Dedifferentiated amniotic fluid mesenchymal stem cell (primary cell): ENCODE data around the gene PDE10A.

ENCODE experiments used
- DNase-seq: peaks from one replicate; pipeline ENCODE4 v3.0.0-alpha.2; 2016; ENCODE audit errors: extremely low spot score

PDE10A gene

DNA sequence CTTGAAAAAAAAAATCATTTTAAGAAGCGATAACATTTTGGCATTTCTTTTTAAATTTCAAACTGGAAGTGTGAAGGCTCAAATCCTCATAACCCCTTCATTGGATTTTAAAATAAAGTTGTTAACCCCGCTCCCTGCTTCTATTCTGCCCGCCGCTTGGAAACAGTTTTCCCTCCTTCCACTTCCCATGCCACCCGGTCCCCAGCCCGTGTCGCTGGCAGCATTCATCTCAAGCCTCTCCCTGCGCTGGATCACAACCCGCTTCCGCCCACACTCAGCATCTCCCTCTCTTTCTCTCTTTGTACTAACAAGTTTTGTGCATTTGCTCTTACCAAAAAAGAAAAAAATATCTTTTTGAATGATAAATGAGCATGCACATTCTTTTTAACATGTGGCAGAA, 15.4 kb upstream of the PDE10A start:
- DNase-seq, result no peak

DNA sequence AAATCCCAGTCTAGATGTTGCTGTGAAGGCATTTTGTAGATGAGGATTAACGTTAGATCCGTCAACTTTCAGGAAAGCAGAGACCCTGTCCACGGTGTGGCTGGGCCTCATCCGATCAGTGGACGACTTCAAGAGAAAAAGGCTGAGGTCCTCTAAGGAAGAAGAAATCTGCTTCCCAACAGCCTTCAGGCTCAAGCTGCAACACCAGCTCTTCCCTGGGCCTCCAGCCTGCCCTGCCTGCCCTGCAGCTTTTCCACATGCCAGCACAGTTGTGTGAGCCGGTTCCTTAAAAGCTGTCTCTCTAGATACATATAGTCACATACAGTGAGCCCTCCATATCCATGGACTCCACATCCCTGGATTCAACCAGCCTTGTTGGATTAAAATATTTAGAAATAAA, 14.1 kb upstream of the PDE10A start:
- DNase-seq, result no peak

DNA sequence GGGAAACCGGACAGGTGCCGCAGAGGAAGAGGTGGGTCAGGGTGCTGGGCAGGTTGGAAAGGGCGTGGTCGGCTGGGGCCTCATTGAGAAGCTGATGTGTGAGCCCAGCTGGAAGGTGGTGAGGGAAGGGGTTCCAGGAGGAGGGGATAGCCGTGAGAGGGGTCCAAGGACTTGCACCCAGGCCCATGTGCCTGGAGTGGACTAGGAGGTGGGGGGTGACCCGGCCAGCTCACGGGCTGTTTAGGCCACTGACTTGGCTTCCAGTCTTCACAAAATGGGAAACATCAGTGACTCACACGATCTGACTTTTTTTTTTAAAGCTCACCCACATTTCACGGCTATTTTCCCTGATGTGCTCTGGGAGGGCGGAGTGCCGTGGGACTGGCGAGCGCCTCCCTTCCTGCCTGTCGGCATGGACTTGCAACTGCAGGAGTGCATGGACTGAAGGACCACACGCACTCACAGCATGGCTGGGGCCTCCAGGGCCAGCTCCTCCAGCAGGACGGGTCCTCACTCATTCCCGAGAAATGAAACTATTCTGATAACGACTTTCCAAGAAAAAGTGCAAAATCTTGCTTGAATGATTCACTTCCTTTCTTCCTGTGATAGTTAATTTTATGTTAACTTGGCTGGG, 13.5 kb upstream of the PDE10A start:
- no peak for DNase-seq

DNA sequence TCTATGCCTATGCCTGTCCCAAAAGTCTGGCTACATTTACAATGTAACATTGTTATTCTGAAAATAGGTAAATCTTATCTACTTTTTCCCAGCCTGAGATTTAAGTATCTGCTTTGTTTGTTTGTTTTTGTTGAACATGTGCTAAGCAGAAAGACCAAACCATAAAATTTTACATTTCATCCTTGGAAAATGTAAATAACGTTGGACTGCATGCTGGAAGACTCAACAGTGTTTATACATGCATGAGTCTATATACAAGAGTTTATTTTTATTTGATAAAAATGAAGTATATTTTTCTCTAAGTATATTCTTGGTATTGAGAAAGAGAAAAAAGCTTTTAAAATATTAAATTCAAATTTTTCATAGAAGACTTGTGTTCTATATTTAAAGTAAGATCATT, 12.1 kb upstream of the PDE10A start:
- DNase-seq, result no peak

DNA sequence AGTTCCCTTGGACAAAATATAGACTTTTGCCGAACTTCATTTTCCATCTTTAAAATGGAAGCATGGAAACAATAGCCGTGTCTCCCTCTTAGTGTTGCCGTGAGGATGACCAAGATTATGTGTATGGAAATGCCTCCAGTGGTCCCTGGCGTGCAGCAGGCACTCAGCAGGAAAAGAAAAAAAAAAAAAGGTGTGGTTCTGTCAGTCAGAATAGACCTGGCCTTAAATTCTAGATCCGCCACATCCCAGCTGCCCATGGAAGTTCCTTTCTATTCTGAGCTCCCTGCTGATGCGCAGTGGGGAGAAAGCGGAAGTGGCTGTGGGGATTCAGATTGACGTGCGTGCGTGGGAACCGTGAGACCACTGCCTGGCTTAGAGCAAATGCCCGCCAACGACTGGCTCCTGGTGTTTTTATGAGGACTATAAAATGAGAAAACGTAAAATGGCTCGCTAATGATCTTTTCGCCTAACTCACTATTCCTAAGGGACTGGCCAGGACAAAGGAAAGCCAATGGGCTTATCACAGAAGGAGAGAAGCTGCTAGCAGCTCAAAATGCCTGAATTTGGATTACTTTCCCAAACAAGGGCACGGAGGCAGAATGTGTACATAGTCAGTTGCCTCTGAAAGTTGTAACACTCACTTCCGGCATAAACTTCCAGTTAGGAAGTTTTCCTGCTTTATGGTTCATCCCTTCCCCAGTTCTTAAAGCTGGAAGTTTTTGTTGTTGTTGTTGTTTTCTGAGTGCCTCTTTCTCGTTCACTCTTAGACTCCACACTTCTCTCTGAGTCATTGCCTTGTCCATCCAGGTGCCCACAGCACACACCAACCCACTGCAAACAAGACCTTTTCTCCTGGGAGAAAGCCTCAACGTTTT, 11.4 kb upstream of the PDE10A start:
- no peak for DNase-seq

DNA sequence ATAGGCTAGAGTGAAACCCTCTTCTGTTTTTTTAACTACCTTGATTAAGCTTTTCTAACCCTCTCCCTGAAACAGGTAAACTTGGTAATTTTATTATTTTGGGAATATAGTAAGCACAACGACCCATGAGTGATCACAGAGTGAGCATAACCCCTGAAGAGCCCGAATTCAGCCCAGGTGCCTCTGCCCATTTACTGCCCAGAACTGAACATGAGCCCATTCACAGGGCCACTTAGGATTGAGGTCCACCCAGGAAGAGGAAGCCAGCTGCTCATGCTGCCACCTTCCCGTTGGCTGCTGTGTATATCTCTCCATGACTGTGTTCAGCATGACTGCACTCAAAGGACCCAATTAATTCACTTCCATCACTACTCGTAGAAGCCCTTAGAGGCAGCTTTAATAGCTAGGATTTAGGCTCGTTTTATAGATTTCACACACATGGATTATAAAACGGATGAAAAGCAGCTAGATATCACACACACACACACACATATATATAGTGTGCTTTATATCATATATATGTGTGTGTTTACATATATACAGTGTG, 8.3 kb upstream of the PDE10A start:
- no peak for DNase-seq

DNA sequence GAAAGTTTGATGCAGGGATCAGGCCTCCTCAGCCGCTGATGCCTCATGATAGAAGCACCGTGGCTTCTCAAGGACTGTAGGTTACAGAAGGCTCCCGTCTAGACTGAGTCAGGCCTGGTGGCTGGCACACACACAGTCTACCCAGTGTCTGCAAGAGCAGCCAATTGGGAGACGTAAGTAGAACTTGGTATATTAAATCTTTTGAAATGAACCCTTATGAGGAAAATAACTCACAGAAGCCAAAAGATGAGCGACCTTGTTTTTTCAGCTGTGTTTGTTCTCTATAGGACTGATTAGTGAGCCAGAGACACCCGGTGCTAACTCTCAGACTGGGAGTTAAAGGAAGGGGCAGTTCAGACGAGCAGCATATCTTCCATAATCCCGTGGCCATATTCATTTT, 5.9 kb upstream of the PDE10A start:
- DNase-seq, result no peak

DNA sequence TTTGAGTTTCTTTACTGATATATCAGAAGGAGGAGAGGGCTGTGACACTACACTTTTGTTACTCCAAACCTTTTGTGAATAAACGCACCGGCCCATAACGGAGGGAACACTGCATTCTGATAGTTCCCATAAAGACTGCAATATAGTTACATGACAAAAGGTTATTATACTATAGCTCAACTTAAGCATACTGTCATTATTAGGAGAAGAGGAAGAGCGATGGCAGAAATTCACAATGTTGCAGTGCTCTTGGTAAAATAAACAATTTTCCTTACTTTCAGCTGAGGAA, 2.3 kb upstream of the PDE10A start:
- DNase-seq, result no peak

DNA sequence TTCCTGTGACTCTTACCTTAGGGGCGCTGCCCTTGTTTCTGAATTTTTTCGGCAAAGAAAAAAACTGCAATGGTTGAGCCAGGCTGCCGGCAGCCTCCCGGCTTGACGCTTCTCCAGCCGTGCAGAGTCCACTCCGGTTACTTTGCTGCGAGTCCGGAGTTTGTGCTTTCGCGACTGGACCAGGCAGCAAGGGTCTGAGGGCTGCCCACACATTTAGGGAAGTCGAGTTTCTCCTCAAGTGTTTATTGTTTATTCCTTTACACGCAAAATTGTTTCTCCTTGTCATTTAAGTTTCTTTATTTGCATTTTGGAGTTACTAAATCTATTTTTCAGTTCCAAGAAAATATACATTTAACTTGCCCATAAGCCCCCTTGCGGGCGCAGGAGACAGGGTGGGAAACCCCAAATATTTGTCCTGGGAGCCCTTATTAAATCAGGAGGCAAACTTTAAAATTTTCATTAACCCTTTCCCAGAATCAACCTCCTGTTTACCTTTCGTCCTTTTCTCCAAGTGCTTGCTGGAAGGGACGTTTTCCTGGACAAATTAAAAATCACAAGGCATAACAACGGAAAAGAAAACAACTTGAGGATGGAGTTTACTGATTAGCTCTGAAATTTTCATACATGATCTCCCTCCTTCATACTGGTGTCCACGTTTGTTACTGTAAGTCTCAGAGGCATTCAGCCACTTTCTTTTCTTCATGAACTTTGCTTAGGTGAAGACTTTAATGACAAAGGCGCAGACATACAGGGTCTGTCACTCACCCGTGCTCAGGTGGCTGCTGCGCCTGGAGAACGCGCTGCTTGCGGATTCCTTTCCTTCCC, 1.7 kb upstream of the PDE10A start:
- no peak for DNase-seq

DNA sequence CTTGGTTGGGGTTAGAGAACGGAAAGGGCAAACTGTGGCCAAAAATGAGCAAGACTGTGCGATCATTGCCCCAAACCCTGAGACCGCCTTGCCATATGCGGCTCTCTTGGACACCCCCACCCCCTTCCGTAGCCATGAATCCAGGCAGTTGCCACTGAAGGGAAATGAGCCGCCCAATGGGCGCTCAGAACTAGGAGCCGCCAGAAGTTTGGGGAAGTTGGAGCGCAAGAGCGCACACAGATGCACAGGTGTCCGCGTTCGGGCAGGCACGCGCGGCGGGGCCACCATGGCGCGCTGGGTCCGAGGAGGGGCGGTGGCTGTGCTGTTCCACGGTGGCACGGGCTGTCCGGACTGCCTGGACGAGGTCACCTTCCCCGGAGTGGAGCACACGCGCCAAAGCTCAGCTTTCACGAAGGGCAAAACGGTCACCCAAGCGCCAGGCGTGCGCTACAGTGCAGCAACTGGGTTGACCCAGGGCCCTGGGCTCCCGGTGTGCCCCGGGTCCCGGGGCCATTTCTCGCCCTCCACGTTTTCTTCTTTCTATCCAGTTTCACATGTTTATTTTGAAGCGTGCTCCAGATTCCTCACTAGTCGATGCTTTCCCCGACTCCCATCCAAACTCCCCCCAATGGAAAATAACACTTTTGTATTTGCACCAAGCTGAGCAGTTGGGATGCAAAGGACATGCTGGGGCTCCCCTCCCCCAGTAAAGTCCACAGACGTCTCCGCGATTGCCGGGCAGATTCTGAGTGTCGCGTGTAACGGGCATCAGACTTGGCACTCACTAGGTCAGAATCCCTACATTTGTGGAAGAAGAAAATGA, 906 bp upstream of the PDE10A start:
- DNase-seq, result no peak

DNA sequence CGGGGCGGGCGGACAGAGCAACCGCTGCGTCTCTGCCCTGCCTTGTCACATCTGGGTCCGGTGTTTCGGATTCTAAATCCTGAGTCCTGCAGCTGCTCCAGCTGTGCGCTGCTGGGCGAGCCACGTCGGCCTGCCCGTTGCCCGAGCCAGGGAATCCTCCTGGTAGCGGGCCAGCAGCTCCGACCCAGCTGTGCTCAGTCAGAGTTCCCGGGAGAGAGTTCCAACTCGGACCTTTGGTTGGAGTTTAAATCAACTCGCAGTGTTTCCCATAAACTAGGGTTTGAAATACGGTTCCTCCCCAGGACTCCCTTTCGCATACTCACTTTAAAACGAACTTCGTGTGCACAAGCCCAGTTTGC, 315 bp upstream of the PDE10A start:
- no peak for DNase-seq

DNA sequence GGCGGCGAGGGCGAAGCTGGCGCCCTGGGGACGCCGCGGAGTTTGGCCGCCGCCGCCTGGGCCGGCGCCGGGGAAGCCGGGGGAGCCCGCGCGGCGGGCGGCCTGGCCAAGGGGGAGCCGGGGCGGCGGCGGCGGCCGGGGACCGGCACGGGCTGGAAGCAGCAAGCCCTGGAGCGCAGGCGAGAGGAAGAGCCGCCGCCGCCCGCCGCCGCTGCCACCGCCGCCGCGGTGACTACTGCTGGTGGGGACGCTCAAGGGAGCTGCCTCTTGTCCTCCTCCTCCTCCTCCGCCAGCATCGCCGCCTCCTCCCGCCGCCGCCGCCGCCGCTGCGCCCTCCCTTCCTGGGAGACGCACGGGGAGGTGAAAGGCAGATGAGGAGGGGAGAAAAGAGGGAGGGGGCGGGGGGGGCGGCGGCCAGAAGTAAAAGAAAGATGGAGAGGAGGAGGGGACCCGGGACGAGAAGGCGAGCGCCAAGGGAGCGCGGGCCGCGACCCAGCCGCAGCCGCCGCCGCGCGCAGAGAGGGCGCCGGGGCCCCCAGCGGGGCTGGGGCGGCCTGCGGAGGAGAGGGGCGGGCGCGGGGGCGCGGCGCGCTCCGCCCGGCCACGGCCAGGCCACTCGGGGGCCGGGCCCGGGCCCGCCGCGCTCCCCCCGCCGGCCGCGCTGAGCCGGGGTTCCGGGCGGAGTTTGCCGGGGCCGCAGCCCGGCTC, 846 bp downstream of the PDE10A start:
- DNase-seq, result no peak

DNA sequence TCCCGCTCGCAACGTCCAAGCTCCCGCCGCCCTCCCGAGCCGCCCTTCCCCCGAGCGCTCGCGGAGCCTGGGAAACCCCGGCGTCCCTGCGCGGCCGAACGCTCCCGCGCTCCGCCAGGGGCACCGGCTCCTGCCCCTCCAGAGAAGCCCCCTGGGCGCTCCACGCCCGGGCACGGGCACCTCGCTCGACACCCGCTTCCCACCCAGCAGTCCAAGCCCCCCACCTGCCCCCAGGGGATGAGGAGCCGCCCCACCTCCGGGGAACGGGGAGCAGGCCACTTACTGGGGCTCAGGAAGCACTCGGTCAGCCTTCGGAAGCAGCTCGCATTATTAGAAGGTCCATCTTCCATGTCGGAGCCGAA, 1.4 kb downstream of the PDE10A start:
- no peak for DNase-seq

DNA sequence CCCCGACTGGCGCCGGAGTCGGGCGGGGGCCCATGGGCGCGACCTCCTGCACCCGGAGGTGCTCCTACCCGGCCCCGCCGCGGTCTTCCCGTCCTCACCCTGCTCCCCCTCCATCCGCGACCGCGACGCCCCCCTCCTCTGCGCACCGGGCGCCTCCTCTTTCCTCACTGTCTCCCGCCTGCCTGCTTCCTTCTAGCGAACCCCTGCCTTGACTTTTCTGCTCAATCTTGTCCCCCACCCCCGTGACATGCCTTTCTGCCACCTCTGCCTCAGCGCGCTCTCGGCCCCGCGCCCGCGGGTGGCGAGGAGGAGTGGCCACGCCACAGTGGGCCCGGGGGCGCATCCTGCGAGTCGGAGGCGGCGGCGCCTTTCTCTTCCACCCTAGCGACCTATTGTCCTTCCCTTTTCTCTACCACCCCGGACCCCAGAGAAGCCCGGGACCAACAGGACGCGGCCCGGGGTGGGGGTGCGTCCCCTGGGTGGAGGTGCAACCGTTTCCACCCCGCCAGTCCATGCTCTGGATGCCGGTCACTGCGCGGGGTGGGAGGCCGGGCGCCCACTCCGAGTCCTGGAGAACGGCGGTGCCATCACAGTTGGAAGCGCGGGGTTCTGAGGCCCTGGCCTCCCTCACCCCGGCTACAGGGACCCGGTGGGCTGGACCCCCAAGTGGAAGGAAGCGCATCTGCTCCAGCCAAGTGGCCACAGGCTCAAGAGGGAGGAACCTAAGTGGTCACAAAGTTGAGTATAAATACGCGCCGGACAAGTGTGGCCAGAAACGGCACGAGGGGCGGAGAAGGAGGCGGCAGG, 2.0 kb downstream of the PDE10A start:
- DNase-seq, result no peak

DNA sequence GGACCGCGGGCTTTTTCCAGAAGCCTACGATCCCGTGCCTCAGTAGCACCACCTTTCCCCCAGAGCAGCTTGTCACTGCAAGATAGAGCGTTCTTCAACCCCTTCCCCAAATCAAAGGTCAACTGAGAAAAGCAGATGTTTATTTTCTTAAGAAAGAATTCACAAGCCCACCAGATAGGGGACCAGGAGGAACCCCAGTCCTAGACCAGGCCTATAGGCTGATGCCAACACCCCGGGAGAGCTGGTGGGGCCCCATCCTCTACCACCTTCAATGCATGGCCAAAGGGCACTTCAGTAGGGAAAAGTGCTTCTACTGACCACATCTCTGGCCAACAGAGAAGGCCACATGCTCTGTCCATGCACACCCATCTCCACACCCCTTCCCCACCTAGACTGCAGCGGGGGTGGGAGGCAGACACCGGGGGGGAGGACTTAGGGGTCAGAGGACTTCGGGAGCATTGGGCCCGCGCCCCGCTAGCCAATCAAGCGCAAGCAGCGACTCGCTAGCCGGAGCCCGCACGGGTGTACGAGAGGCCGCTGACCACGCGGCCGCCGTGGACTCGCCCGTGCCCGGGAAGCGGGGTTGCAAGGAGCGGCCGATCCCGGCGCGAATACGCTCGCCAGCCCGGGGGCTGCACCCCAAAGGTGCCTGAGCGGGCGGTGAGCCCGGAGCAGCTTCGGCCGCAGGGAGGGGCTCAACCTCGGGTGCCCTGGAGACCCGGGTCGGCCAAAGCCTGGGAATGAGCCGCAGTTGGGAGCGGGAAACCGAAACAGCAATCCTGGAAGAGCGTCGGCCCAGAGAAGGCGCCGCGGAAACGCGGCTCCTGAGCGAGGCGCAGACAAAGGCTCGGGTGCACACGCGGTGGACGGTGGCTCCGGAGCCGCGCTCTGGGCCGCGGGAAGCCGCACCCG, 2.8 kb downstream of the PDE10A start:
- DNase-seq, result no peak

DNA sequence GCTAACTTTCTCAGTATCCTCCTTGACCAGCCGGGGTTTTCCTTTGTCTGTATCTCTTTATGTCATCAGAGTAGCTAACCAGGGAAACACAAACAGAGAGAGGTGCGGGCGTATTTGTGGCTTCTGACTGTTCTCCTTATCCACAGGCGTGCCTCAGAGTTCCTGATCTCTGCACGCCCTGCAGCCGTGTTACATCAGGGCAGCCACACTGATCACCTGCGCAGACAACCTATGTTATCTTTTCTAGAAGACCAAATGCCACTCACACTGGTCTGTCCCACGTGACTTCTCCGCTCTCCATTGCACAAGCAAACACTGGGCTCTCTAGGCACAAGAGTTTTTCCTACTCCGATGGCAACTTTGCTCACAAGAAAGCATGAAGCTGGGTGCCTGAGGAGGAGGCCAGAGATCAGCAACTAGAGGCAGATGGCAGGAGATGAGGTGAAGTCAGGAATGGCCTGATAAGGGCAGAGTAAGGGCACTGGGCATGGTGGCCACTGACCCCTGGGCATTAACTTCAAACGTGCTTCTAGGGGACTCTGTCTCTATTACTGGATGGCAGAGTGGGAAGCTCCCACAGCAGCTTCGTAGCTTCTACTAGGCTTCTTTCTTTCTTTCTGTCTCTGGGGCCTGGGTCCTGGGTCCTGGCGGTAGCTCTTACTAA, 4.5 kb downstream of the PDE10A start:
- DNase-seq, result no peak

DNA sequence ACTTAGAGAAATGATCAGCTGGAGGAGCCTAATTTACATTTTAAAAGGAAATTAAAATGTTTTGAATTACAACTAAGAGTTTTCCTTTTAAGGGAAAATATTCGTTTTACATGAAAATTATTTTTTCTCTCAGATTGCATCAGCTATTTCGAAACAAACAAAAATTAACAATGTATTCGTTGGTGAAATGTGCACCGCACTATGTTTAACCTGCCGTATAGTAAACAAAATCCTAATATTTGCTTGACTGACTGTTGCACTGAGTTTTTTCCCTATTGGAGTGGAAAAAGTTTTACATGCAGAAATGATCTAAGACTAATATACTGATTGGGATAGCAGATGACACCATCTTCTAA, 5.7 kb downstream of the PDE10A start:
- no peak for DNase-seq

DNA sequence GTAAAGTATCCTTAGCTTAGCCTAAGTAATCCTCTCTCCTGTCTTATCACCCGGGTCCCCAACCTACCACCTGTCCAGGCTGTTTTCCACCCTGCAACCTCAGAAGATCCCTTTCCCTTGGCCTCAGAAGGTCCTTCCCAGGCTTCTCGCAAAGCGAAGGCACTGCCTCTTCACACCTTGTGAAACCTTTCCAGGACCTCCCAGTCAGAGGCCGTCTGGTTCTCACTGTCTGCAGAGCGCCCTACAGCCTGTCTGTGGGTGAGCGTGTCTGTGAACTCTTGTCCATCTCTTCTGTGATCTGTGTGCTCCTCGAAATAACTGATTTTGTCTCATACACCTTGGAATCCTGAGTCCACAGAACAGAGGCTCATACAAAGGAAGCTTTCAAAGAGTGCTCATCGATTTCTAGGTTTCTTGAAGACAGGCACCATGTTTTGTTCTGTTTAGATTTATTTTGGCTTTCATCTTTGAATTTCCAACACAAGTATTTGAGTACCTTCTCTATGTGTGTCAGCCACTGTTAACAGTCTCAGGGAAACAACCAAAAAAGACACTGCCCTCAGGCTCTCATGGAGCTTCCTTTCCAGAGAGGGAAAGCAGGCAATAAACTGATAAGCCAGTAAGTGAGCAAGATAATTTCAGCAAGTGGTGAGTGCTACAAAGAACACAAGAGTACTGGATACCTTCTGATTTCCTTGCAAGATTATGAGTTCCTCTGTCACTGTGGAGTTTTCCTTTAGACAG, 6.3 kb downstream of the PDE10A start:
- DNase-seq, result no peak
